ENCODE results near the gene CTDSPL2. TPM values are rescaled to one million over a fixed set of nuclear protein-coding genes. Genes with fewer than 3 reads are reported as not detected.
"Not testable (repeated sequence)": the region's sequence is repeated elsewhere in the genome, so short reads cannot be mapped to it uniquely, and the experiment has no call there.

The CTDSPL2 gene
- total and polyA plus RNA-seq, 5 experiments from 2014 or later = 29.0 to 79.0 (median 41.8) TPM

GRCh38 chr15:44492040-44492439, 64.6 kb downstream of the CTDSPL2 start:
- no peak overlapping the region for H3K27ac Mint-ChIP-seq
- DNase-seq (no peak), ATAC-seq (no peak)
- peaks cover 0 to 11% (median 8%) of the 10 kb centered on the region in 4 donors for H3K4me1 Mint-ChIP-seq
- no peaks in the 10 kb centered on the region for H3K27me3 Mint-ChIP-seq
- peaks cover 4 to 83% (median 21%) of the 10 kb centered on the region in 3 donors for H3K36me3 Mint-ChIP-seq
- H3K9me3 Mint-ChIP-seq = no peaks in the 10 kb centered on the region
- H3K4me3 Mint-ChIP-seq = no peak overlapping the region
- POLR2A ChIA-PET = no interaction called here

GRCh38 chr15:44492672-44493071, 65.2 kb downstream of the CTDSPL2 start:
- ATAC-seq (no peak), DNase-seq (no peak)
- peaks cover 4 to 82% (median 15%) of the 10 kb centered on the region in 3 donors for H3K36me3 Mint-ChIP-seq
- H3K4me1 Mint-ChIP-seq = peaks cover 0 to 11% (median 8%) of the 10 kb centered on the region in 4 donors
- no peaks in the 10 kb centered on the region for H3K27me3 Mint-ChIP-seq
- H3K27ac Mint-ChIP-seq = peak overlapping the region in 3 of 10 donors; percentile 0 to 17 (median 11)
- no peak overlapping the region for H3K4me3 Mint-ChIP-seq
- no peaks in the 10 kb centered on the region for H3K9me3 Mint-ChIP-seq
- POLR2A ChIA-PET = interaction anchor here (0.6 kb wide), 1 partner anchor 15 kb away, joined by 6 read pairs; no protein-coding TSS in a partner anchor

- Mint-ChIP-seq H3K9me3 (no peaks in the 10 kb centered on the region), H3K27ac (peak overlapping the region in 1 of 10 donors; percentile 50), H3K4me3 (no peak overlapping the region), H3K36me3 (peaks cover 0 to 77% (median 9%) of the 10 kb centered on the region in 3 donors), H3K4me1 (peaks cover 0 to 6% (median 1%) of the 10 kb centered on the region in 4 donors), H3K27me3 (no peaks in the 10 kb centered on the region)
- POLR2A ChIA-PET = no interaction called here
- ATAC-seq = no peak
- no peak for DNase-seq
Measured at GRCh38 chr15:44495562-44495961, 68.1 kb downstream of the CTDSPL2 start.

- POLR2A ChIA-PET = no interaction called here
- DNase-seq (no peak), ATAC-seq (no peak)
- H3K27me3 Mint-ChIP-seq = no peaks in the 10 kb centered on the region
- H3K9me3 Mint-ChIP-seq = no peaks in the 10 kb centered on the region
- H3K27ac Mint-ChIP-seq = peak overlapping the region in 6 of 10 donors; percentile 1 to 70 (median 21)
- H3K36me3 Mint-ChIP-seq = peaks cover 0 to 75% (median 6%) of the 10 kb centered on the region in 3 donors
- H3K4me3 Mint-ChIP-seq = no peak overlapping the region
- H3K4me1 Mint-ChIP-seq = peaks cover 1 to 7% (median 5%) of the 10 kb centered on the region in 4 donors
Measured at GRCh38 chr15:44500555-44500954, 73.1 kb downstream of the CTDSPL2 start.

- H3K9me3 Mint-ChIP-seq = no peaks in the 10 kb centered on the region
- H3K27me3 Mint-ChIP-seq = no peaks in the 10 kb centered on the region
- peaks cover 1 to 7% (median 5%) of the 10 kb centered on the region in 4 donors for H3K4me1 Mint-ChIP-seq
- peak in 3 of 10 donors; percentile 28 to 31 (median 31) for DNase-seq
- no peak overlapping the region for H3K4me3 Mint-ChIP-seq
- H3K36me3 Mint-ChIP-seq = peaks cover 0 to 72% (median 5%) of the 10 kb centered on the region in 3 donors
- POLR2A ChIA-PET = interaction anchor here (0.9 kb wide), 1 partner anchor 19 kb away, joined by 4 read pairs; no protein-coding TSS in a partner anchor
- peak overlapping the region in 4 of 10 donors; percentile 12 to 69 (median 22) for H3K27ac Mint-ChIP-seq
- peak; percentile 50 to 65 for ATAC-seq
Measured at GRCh38 chr15:44501768-44502366, 74.4 kb downstream of the CTDSPL2 start.

- ATAC-seq (no peak), DNase-seq (no peak)
- Mint-ChIP-seq H3K27ac (no peak overlapping the region), H3K4me1 (peaks cover 0 to 1% (median 0%) of the 10 kb centered on the region in 4 donors), H3K4me3 (no peak overlapping the region), H3K36me3 (peaks cover 0 to 64% (median 5%) of the 10 kb centered on the region in 3 donors), H3K27me3 (no peaks in the 10 kb centered on the region), H3K9me3 (no peaks in the 10 kb centered on the region)
- POLR2A ChIA-PET = no interaction called here
Measured at GRCh38 chr15:44516436-44516835, 89.0 kb downstream of the CTDSPL2 start.

GRCh38 chr15:44519537-44519936, 92.1 kb downstream of the CTDSPL2 start:
- H3K27me3 Mint-ChIP-seq = no peaks in the 10 kb centered on the region
- POLR2A ChIA-PET = no interaction called here
- H3K36me3 Mint-ChIP-seq = peaks cover 0 to 79% (median 7%) of the 10 kb centered on the region in 3 donors
- H3K4me1 Mint-ChIP-seq = peaks cover 0 to 1% (median 0%) of the 10 kb centered on the region in 4 donors
- peak overlapping the region in 3 of 10 donors; percentile 1 to 53 (median 40) for H3K27ac Mint-ChIP-seq
- H3K9me3 Mint-ChIP-seq = no peaks in the 10 kb centered on the region
- DNase-seq (no peak), ATAC-seq (no peak)
- H3K4me3 Mint-ChIP-seq = no peak overlapping the region

GRCh38 chr15:44525018-44525417, 97.6 kb downstream of the CTDSPL2 start:
- peak overlapping the region in 3 of 10 donors; percentile 29 to 48 (median 34) for H3K27ac Mint-ChIP-seq
- peaks cover 0 to 59% (median 2%) of the 10 kb centered on the region in 3 donors for H3K36me3 Mint-ChIP-seq
- POLR2A ChIA-PET = no interaction called here
- no peak for ATAC-seq
- peaks cover 0 to 9% (median 6%) of the 10 kb centered on the region in 4 donors for H3K4me1 Mint-ChIP-seq
- no peak overlapping the region for H3K4me3 Mint-ChIP-seq
- DNase-seq = no peak
- H3K9me3 Mint-ChIP-seq = no peaks in the 10 kb centered on the region
- no peaks in the 10 kb centered on the region for H3K27me3 Mint-ChIP-seq

GRCh38 chr15:44527241-44527640, 99.8 kb downstream of the CTDSPL2 start:
- H3K4me3 Mint-ChIP-seq = no peak overlapping the region
- peaks cover 3 to 18% (median 11%) of the 10 kb centered on the region in 4 donors for H3K4me1 Mint-ChIP-seq
- H3K27ac Mint-ChIP-seq = peak overlapping the region in 4 of 10 donors; percentile 2 to 75 (median 39)
- DNase-seq (no peak), ATAC-seq (no peak)
- no peaks in the 10 kb centered on the region for H3K9me3 Mint-ChIP-seq
- peaks cover 0 to 48% (median 2%) of the 10 kb centered on the region in 3 donors for H3K36me3 Mint-ChIP-seq
- POLR2A ChIA-PET = interaction anchor here (1.1 kb wide), 1 partner anchor 10 kb away, joined by 3 read pairs; the partner anchor contains the start of gene EIF3J
- no peaks in the 10 kb centered on the region for H3K27me3 Mint-ChIP-seq

GRCh38 chr15:44529864-44530604, 102.6 kb downstream of the CTDSPL2 start:
- POLR2A ChIA-PET = interaction anchor here (0.6 kb wide), 3 partner anchors 18 to 301 kb away, joined by 4 to 5 read pairs (median 5); no protein-coding TSS in a partner anchor
- Mint-ChIP-seq H3K36me3 (peaks cover 0 to 27% (median 0%) of the 10 kb centered on the region in 3 donors), H3K27me3 (no peaks in the 10 kb centered on the region), H3K9me3 (no peaks in the 10 kb centered on the region), H3K4me3 (no peak overlapping the region), H3K27ac (peak overlapping the region in 8 of 10 donors; percentile 10 to 74 (median 50)), H3K4me1 (peaks cover 10 to 28% (median 19%) of the 10 kb centered on the region in 4 donors)
- DNase-seq (no peak), ATAC-seq (no peak)

- H3K9me3 Mint-ChIP-seq = no peaks in the 10 kb centered on the region
- POLR2A ChIA-PET = no interaction called here
- ATAC-seq = no peak
Measured at GRCh38 chr15:44530653-44531052, 103.2 kb downstream of the CTDSPL2 start.

GRCh38 chr15:44532275-44532674, 104.8 kb downstream of the CTDSPL2 start:
- ATAC-seq = not testable (repeated sequence)

More at GRCh38 chr15:44530653-44531052, 103.2 kb downstream of the CTDSPL2 start:
- Mint-ChIP-seq H3K27ac (peak overlapping the region in 8 of 10 donors; percentile 15 to 89 (median 60)), H3K36me3 (peaks cover 0 to 24% (median 0%) of the 10 kb centered on the region in 3 donors), H3K27me3 (no peaks in the 10 kb centered on the region), H3K4me3 (no peak overlapping the region), H3K4me1 (peaks cover 12 to 33% (median 25%) of the 10 kb centered on the region in 4 donors)
- DNase-seq = no peak

More at GRCh38 chr15:44532275-44532674, 104.8 kb downstream of the CTDSPL2 start:
- not testable (repeated sequence) for H3K27me3 Mint-ChIP-seq, DNase-seq, H3K9me3 Mint-ChIP-seq, H3K4me3 Mint-ChIP-seq
- POLR2A ChIA-PET = interaction anchor here (1.4 kb wide), 1 partner anchor 106 kb away, joined by 3 read pairs; no protein-coding TSS in a partner anchor
- Mint-ChIP-seq H3K36me3 (peaks cover 0 to 12% (median 0%) of the 10 kb centered on the region in 3 donors), H3K27ac (peak overlapping the region in 5 of 10 donors; percentile 41 to 79 (median 59)), H3K4me1 (peaks cover 12 to 38% (median 31%) of the 10 kb centered on the region in 4 donors)
